Caco-2 (cell line): ENCODE results near the gene PPP2R2B. TPM values are rescaled to one million over a fixed set of nuclear protein-coding genes. Genes with fewer than 3 reads are reported as not detected.

Source experiments
- BruUV-seq: library from RNA; stranded (reverse); fragments of 400-500 nt; replicated peaks from 2 replicates; lab custom pipeline; 2021; lab: Mats Ljungman, UMichigan
- CTCF ChIA-PET: fragments of 300-600 bp; sonication (Branson Sonifier 250); formaldehyde crosslinking; loops from one replicate; lab custom pipeline; 2022; ENCODE audit warnings: antibody characterized with exemption; lab: Charles Lee
- POLR2A ChIA-PET: fragments of 300-600 bp; sonication (Branson Sonifier 250); formaldehyde crosslinking; loops from one replicate; lab custom pipeline; 2022; ENCODE audit warnings: antibody characterized with exemption; lab: Charles Lee
- DNase-seq, 2 experiments: peaks; one replicate each; pipeline versions ENCODE4 v3.0.0 to v3.0.0-alpha.2; 2020 to 2022
- H3K27me3 ChIP-seq: replicated peaks from 2 replicates; pipeline ENCODE4 v1.6.0; 2011; ENCODE audit warnings: low read length; ENCODE audit not compliant: control insufficient read depth, insufficient read depth
- H3K36me3 ChIP-seq: 2 replicates; pipeline ENCODE4 v1.5.1; 2011; ENCODE audit warnings: low read length; ENCODE audit not compliant: control insufficient read depth, insufficient read depth
- H3K4me1 ChIP-seq: fragments of 250-450 bp; sonication (Bioruptor Pico); 2 replicates; pipeline ENCODE4 v1.5.1; 2020; ENCODE audit warnings: mild to moderate bottlenecking
- H3K4me3 ChIP-seq: 2 replicates; pipeline ENCODE4 v1.5.1; 2011; ENCODE audit warnings: low read depth, mild to moderate bottlenecking, control low read depth, low read length
- H3K9me3 ChIP-seq: fragments of 250-450 bp; sonication (Bioruptor Pico); 2 replicates; pipeline ENCODE4 v1.5.1; 2020; ENCODE audit warnings: mild to moderate bottlenecking, moderate library complexity
- H3K27ac Mint-ChIP-seq: one replicate; pipeline ENCODE4 v1.8.0; 2022; ENCODE audit warnings: mixed read lengths; ENCODE audit not compliant: unreplicated experiment
- H3K27me3 Mint-ChIP-seq: one replicate; pipeline ENCODE4 v1.8.0; 2022; ENCODE audit warnings: mixed read lengths; ENCODE audit not compliant: insufficient read depth, unreplicated experiment
- H3K36me3 Mint-ChIP-seq: one replicate; pipeline ENCODE4 v1.8.0; 2022; ENCODE audit warnings: mild to moderate bottlenecking, mixed read lengths; ENCODE audit not compliant: insufficient read depth, unreplicated experiment
- H3K4me1 Mint-ChIP-seq: one replicate; pipeline ENCODE4 v1.8.0; 2022; ENCODE audit warnings: low read depth, mixed read lengths; ENCODE audit not compliant: unreplicated experiment
- H3K4me3 Mint-ChIP-seq: one replicate; pipeline ENCODE4 v1.8.0; 2022; ENCODE audit warnings: mild to moderate bottlenecking, moderate library complexity, mixed read lengths; ENCODE audit not compliant: unreplicated experiment
- H3K9me3 Mint-ChIP-seq: one replicate; pipeline ENCODE4 v1.8.0; 2022; ENCODE audit warnings: mixed read lengths; ENCODE audit not compliant: unreplicated experiment
- intact Hi-C: fragments of 100-400 bp; cut with micrococcal nuclease; formaldehyde crosslinking; loops from one replicate; pipeline ENCODE4 v1.10.0; 2022; ENCODE audit not compliant: unreplicated experiment
- total RNA-seq: library from RNA; stranded (reverse); gene quantifications from 2 replicates; pipeline ENCODE4 v1.2.3, GENCODE V29; 2022
- TF ChIP-seq, protein P1 (sequence below), 2 experiments: fragments of 200-600 bp in 1 of 2; IDR thresholded peaks; 1 replicate in 1 of 2; 2 replicates in 1 of 2; pipeline versions ENCODE4 v1.5.1 to v1.8.0; 2011 to 2022; ENCODE audit warnings: antibody characterized with exemption in 1 of 2, control low read depth in 1 of 2, inconsistent platforms in 1 of 2, low read depth in 1 of 2, low read length in 1 of 2, mild to moderate bottlenecking in 1 of 2, moderate library complexity in 1 of 2; ENCODE audit not compliant: insufficient read depth in 1 of 2, severe bottlenecking in 1 of 2, unreplicated experiment in 1 of 2

The PPP2R2B gene
- total RNA-seq, 1 experiment from 2014 or later = 9.8 TPM

DNA sequence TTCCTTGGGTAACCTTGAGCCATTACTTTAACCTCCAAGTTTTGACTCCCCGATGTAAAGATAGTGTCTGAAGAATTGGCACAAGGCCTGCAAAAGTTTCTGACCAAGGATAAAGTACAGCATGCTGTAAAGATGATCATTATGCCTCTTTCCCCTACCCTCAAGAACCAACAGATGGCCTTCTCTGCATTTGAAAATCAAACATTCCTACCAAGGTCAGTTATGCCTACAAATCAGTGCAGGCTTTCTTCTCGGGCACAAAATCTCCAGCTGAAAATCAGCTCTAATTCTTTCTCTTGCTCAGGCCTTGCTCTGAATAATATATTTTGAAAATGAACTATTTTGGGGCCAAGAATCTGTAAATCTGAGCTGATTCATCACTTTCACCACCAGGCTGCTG is 59.7 kb downstream of the PPP2R2B start:
- no peaks in the 10 kb centered on the region for H3K36me3 Mint-ChIP-seq
- H3K9me3 ChIP-seq = no peaks in the 10 kb centered on the region
- no peaks in the 10 kb centered on the region for H3K27me3 ChIP-seq
- H3K4me1 ChIP-seq = no peaks in the 10 kb centered on the region
- CTCF ChIA-PET = interaction anchor here (1.7 to 1.8 kb wide), 2 partner anchors 147 to 370 kb away, joined by 10 to 12 read pairs; no protein-coding TSS in a partner anchor
- POLR2A ChIA-PET = no interaction called here
- H3K27me3 Mint-ChIP-seq = peaks cover 5% of the 10 kb centered on the region
- H3K9me3 Mint-ChIP-seq = no peaks in the 10 kb centered on the region
- no peaks in the 10 kb centered on the region for H3K36me3 ChIP-seq
- no peak overlapping the region for H3K27ac Mint-ChIP-seq
- TF ChIP-seq, protein P1, sequence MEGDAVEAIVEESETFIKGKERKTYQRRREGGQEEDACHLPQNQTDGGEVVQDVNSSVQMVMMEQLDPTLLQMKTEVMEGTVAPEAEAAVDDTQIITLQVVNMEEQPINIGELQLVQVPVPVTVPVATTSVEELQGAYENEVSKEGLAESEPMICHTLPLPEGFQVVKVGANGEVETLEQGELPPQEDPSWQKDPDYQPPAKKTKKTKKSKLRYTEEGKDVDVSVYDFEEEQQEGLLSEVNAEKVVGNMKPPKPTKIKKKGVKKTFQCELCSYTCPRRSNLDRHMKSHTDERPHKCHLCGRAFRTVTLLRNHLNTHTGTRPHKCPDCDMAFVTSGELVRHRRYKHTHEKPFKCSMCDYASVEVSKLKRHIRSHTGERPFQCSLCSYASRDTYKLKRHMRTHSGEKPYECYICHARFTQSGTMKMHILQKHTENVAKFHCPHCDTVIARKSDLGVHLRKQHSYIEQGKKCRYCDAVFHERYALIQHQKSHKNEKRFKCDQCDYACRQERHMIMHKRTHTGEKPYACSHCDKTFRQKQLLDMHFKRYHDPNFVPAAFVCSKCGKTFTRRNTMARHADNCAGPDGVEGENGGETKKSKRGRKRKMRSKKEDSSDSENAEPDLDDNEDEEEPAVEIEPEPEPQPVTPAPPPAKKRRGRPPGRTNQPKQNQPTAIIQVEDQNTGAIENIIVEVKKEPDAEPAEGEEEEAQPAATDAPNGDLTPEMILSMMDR (IDR thresholded peaks at IDR 0.05; ENCODE audit: insufficient read depth in 1 of 2, low read depth in 1 of 2, low read length in 1 of 2, severe bottlenecking in 1 of 2, unreplicated experiment in 1 of 2) = peak in 1 of 2 experiments; percentile 53
- DNase-seq = no peak
- intact Hi-C loops = loop anchor here (1.0 to 2.0 kb wide), 3 partner anchors 128 to 370 kb away; no protein-coding TSS in a partner anchor
- H3K4me3 ChIP-seq = no peak overlapping the region
- BruUV-seq = no TSS peak
- H3K4me1 Mint-ChIP-seq = no peaks in the 10 kb centered on the region
- no peak overlapping the region for H3K4me3 Mint-ChIP-seq

DNA sequence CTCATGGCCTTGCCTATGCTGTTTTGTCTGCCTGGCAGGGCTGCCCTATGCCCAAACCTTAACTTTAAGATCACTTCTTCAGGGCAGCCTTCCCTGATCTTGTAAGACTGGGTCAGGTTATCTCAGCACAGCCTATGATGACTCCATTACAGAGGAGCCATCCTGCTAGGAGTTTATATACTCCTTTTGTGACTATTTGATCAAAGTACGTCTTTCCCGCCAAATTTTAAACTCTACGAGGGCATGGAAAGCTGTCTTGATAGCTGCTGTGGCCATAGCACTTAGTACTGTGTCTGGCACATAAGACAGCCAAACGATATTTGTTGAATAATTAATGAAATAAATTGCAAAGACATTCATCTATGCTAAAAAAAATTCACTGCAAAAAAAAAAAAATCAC is 60.6 kb downstream of the PPP2R2B start:
- intact Hi-C loops = loop anchor here (1.0 to 2.0 kb wide), 3 partner anchors 129 to 371 kb away; no protein-coding TSS in a partner anchor
- Histone ChIP-seq H3K36me3 (no peaks in the 10 kb centered on the region), H3K4me1 (no peaks in the 10 kb centered on the region), H3K4me3 (no peak overlapping the region), H3K9me3 (no peaks in the 10 kb centered on the region), H3K27me3 (no peaks in the 10 kb centered on the region)
- H3K27ac Mint-ChIP-seq = no peak overlapping the region
- ChIA-PET CTCF (interaction anchor here (1.8 kb wide), 1 partner anchor 371 kb away, joined by 10 read pairs; no protein-coding TSS in a partner anchor), POLR2A (no interaction called here)
- H3K4me1 Mint-ChIP-seq = no peaks in the 10 kb centered on the region
- TF ChIP-seq, protein P1 (IDR thresholded peaks at IDR 0.05; ENCODE audit: insufficient read depth in 1 of 2, low read depth in 1 of 2, low read length in 1 of 2, severe bottlenecking in 1 of 2, unreplicated experiment in 1 of 2) = no peak
- H3K27me3 Mint-ChIP-seq = peaks cover 5% of the 10 kb centered on the region
- H3K4me3 Mint-ChIP-seq = no peak overlapping the region
- DNase-seq = no peak
- H3K36me3 Mint-ChIP-seq = no peaks in the 10 kb centered on the region
- BruUV-seq = no TSS peak
- H3K9me3 Mint-ChIP-seq = no peaks in the 10 kb centered on the region

DNA sequence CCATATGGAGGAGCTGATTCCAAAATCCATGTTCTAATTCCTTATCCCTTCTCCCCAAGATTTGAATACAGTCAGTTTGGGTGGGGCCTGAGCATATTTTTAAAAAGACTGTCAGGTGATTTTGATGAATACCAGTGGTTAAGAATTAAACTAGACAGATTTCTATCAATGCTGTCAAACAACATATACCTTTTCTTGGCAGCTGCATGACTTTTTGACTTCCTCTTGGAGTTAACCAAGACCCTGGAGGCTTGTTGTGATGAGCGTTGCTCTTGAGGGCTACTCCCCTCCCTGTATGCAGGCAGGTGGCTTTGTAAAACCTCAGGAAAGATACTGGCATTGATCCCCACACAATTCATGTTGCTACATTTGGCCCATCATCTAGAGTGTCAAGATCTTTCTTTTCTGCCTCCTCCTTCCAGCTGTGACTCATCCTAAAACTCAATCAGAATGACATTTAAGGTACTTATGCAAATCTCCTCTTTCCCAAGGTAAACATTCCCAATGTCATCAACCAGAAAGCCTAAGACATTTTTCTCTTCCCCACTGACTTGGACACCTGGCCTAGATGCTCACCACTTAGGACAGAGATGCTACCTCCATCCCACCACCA is 61.7 kb downstream of the PPP2R2B start:
- Mint-ChIP-seq H3K36me3 (no peaks in the 10 kb centered on the region), H3K27ac (no peak overlapping the region), H3K4me3 (no peak overlapping the region), H3K4me1 (no peaks in the 10 kb centered on the region), H3K9me3 (no peaks in the 10 kb centered on the region), H3K27me3 (no peaks in the 10 kb centered on the region)
- CTCF ChIA-PET = no interaction called here
- intact Hi-C loops = no loop called here
- no peak for DNase-seq
- Histone ChIP-seq H3K4me3 (no peak overlapping the region), H3K36me3 (no peaks in the 10 kb centered on the region), H3K9me3 (no peaks in the 10 kb centered on the region), H3K27me3 (no peaks in the 10 kb centered on the region), H3K4me1 (no peaks in the 10 kb centered on the region)
- TF ChIP-seq, protein P1 (IDR thresholded peaks at IDR 0.05; ENCODE audit: insufficient read depth in 1 of 2, low read depth in 1 of 2, low read length in 1 of 2, severe bottlenecking in 1 of 2, unreplicated experiment in 1 of 2) = no peak
- no TSS peak for BruUV-seq
- POLR2A ChIA-PET = no interaction called here
